HUES48 (cell line): ENCODE results near the gene PACS1.
"Not testable (repeated sequence)": the region's sequence is repeated elsewhere in the genome, so short reads cannot be mapped to it uniquely, and the experiment has no call there.

ENCODE experiments used
- H3K27ac ChIP-seq: one replicate; pipeline ENCODE4 v1.7.0; 2013; ENCODE audit warnings: low read depth, low read length, inconsistent platforms
- H3K27me3 ChIP-seq: 2 replicates; pipeline ENCODE4 v1.6.1; 2013; ENCODE audit warnings: mild to moderate bottlenecking, low read length; ENCODE audit not compliant: control insufficient read depth, insufficient read depth
- H3K36me3 ChIP-seq: 2 replicates; pipeline ENCODE4 v1.6.1; 2013; ENCODE audit warnings: low read length; ENCODE audit not compliant: control insufficient read depth, insufficient read depth
- H3K4me1 ChIP-seq: 2 replicates; pipeline ENCODE4 v1.6.1; 2013; ENCODE audit warnings: mild to moderate bottlenecking, low read length; ENCODE audit not compliant: control insufficient read depth, insufficient read depth
- H3K4me3 ChIP-seq: 2 replicates; pipeline ENCODE4 v1.5.1; 2013; ENCODE audit warnings: mild to moderate bottlenecking, low read depth, low read length
- H3K9ac ChIP-seq: 2 replicates; pipeline ENCODE4 v1.6.1; 2013; ENCODE audit warnings: mild to moderate bottlenecking, low read depth, low read length, moderate library complexity
- H3K9me3 ChIP-seq: 2 replicates; pipeline ENCODE4 v1.6.1; 2013; ENCODE audit warnings: low read length; ENCODE audit not compliant: control insufficient read depth, insufficient read depth

PACS1 gene

DNA sequence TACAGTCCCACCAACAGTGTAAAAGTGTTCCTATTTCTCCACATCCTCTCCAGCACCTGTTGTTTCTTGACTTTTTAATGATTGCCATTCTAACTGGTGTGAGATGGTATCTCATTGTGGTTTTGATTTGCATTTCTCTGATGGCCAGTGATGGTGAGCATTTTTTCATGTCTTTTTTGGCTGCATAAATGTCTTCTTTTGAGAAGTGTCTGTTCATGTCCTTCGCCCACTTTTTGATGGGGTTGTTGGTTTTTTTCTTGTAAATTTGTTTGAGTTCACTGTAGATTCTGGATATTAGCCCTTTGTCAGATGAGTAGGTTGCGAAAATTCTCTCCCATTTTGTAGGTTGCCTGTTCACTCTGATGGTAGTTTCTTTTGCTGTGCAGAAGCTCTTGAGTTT lies 22.1 kb downstream of the PACS1 start:
- H3K4me1 ChIP-seq, H3K9ac ChIP-seq, H3K27ac ChIP-seq, H3K4me3 ChIP-seq, H3K9me3 ChIP-seq, H3K36me3 ChIP-seq, H3K27me3 ChIP-seq: not testable (repeated sequence)

DNA sequence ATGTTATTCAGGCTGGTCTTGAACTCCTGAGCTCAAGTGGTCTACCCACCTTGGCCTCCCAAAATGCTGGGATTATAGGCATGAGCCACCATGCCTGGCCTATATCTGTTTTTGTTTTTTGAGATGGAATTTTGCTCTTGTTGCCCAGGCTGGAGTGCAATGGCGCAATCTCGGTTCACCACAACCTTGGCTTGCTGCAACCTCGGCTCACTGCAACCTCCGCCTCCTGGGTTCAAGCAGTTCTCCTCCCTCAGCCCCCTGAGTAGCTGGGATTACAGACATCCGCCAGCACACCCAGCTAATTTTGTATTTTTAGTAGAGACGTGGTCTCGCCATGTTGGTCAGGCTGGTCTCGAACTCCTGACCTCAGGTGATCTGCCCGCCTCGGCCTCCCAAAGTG lies 29.7 kb downstream of the PACS1 start:
- H3K36me3 ChIP-seq, H3K9me3 ChIP-seq, H3K27me3 ChIP-seq, H3K4me3 ChIP-seq, H3K9ac ChIP-seq, H3K27ac ChIP-seq, H3K4me1 ChIP-seq: not testable (repeated sequence)

GRCh38 chr11:66100272-66101065 lies 30.4 kb downstream of the PACS1 start:
- Histone ChIP-seq H3K4me1 (no peaks in the 10 kb centered on the region), H3K4me3 (no peak overlapping the region), H3K27ac (no peak overlapping the region), H3K27me3 (no peaks in the 10 kb centered on the region), H3K9me3 (no peaks in the 10 kb centered on the region), H3K36me3 (no peaks in the 10 kb centered on the region), H3K9ac (no peak overlapping the region)

GRCh38 chr11:66101066-66101464 lies 31.0 kb downstream of the PACS1 start:
- no peak overlapping the region for H3K27ac ChIP-seq
- no peaks in the 10 kb centered on the region for H3K4me1 ChIP-seq
- no peaks in the 10 kb centered on the region for H3K9me3 ChIP-seq
- no peak overlapping the region for H3K9ac ChIP-seq
- no peaks in the 10 kb centered on the region for H3K36me3 ChIP-seq
- no peaks in the 10 kb centered on the region for H3K27me3 ChIP-seq
- no peak overlapping the region for H3K4me3 ChIP-seq

GRCh38 chr11:66104057-66104638 lies 34.1 kb downstream of the PACS1 start:
- H3K27me3 ChIP-seq = no peaks in the 10 kb centered on the region
- no peaks in the 10 kb centered on the region for H3K9me3 ChIP-seq
- H3K36me3 ChIP-seq = no peaks in the 10 kb centered on the region
- no peak overlapping the region for H3K4me3 ChIP-seq
- H3K4me1 ChIP-seq = peaks cover 11% of the 10 kb centered on the region
- no peak overlapping the region for H3K27ac ChIP-seq
- H3K9ac ChIP-seq = no peak overlapping the region

- Histone ChIP-seq H3K27ac (peak overlapping the region; percentile 2), H3K27me3 (no peaks in the 10 kb centered on the region), H3K9ac (no peak overlapping the region)
These were observed 36.9 kb downstream of the PACS1 start for GRCh38 chr11:66106786-66107599.

GRCh38 chr11:66107600-66108510 lies 37.8 kb downstream of the PACS1 start:
- Histone ChIP-seq H3K36me3 (no peaks in the 10 kb centered on the region), H3K9ac (no peak overlapping the region), H3K4me3 (no peak overlapping the region), H3K27me3 (no peaks in the 10 kb centered on the region), H3K9me3 (no peaks in the 10 kb centered on the region), H3K27ac (no peak overlapping the region), H3K4me1 (peaks cover 29% of the 10 kb centered on the region)

More at GRCh38 chr11:66106786-66107599, 36.9 kb downstream of the PACS1 start:
- H3K4me1 ChIP-seq = peaks cover 20% of the 10 kb centered on the region
- H3K9me3 ChIP-seq = no peaks in the 10 kb centered on the region
- H3K36me3 ChIP-seq = no peaks in the 10 kb centered on the region
- no peak overlapping the region for H3K4me3 ChIP-seq

- H3K36me3 ChIP-seq = no peaks in the 10 kb centered on the region
- H3K4me1 ChIP-seq = peaks cover 38% of the 10 kb centered on the region
- H3K9ac ChIP-seq = no peak overlapping the region
- no peaks in the 10 kb centered on the region for H3K27me3 ChIP-seq
- no peak overlapping the region for H3K4me3 ChIP-seq
- no peaks in the 10 kb centered on the region for H3K9me3 ChIP-seq
- no peak overlapping the region for H3K27ac ChIP-seq
These were observed 39.2 kb downstream of the PACS1 start for GRCh38 chr11:66109294-66109693.

DNA sequence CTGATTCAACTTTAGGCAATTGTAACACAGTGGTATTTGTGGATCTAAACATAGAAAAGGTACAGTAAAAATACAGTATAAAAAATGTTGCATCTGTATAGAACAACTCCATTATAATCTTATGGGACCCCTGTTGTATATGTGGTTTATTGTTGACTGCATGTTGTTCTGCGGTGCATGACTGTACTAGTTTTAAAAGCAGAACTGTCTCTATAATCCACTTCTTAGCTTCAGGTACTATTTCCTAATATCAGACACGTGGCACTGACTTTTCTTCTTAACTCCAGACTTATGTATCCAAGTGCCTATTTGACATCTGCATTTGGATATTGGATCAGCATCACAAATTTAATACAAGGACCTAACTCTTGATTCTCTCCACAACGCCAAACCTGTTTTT lies 41.1 kb downstream of the PACS1 start:
- H3K9ac ChIP-seq = no peak overlapping the region
- H3K4me3 ChIP-seq = no peak overlapping the region
- peaks cover 48% of the 10 kb centered on the region for H3K4me1 ChIP-seq
- no peaks in the 10 kb centered on the region for H3K27me3 ChIP-seq
- no peaks in the 10 kb centered on the region for H3K9me3 ChIP-seq
- no peak overlapping the region for H3K27ac ChIP-seq
- no peaks in the 10 kb centered on the region for H3K36me3 ChIP-seq

DNA sequence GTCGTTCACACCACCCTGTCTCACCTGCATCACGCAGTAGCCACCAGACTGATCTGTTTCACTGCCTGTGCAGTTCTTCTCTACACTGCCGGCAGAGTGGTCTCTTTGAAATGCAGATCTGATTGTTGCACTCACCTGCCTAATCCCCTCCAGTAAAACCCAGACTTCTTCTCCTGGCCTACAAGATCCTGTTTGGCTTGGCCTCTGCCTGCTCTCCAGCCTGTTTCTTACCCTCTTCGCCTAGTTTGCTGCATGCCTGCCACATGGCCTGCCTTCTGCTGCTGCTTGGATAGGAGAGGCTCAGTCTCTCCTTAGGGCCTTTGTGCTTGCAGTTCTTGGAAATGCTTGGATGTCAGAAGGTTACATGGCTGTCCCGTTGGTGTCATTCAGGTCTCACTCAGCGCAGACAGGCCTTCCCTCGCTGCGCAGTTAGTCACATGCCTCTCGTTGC lies 42.0 kb downstream of the PACS1 start:
- no peaks in the 10 kb centered on the region for H3K27me3 ChIP-seq
- H3K27ac ChIP-seq = peak overlapping the region; percentile 5
- H3K36me3 ChIP-seq = no peaks in the 10 kb centered on the region
- no peaks in the 10 kb centered on the region for H3K9me3 ChIP-seq
- H3K4me1 ChIP-seq = peaks cover 42% of the 10 kb centered on the region
- no peak overlapping the region for H3K9ac ChIP-seq
- H3K4me3 ChIP-seq = peak overlapping the region; percentile 18; the same call in 1 of the 2 replicates
